ENCODE results near the gene ZBTB5.

ZBTB5 gene

GRCh38 chr9:37453827-37454226, 11.4 kb downstream of the ZBTB5 start:
- in situ Hi-C loops (cut with MboI; ENCODE audit: low sequenced_read_pairs): no loop called here

GRCh38 chr9:37452611-37453010, 12.6 kb downstream of the ZBTB5 start:
- in situ Hi-C loops (cut with MboI; ENCODE audit: low sequenced_read_pairs): no loop called here

GRCh38 chr9:37451628-37452027, 13.6 kb downstream of the ZBTB5 start:
- in situ Hi-C loops (cut with MboI; ENCODE audit: low sequenced_read_pairs): no loop called here

- in situ Hi-C loops (cut with MboI; ENCODE audit: low sequenced_read_pairs): no loop called here
These were observed 15.2 kb downstream of the ZBTB5 start for GRCh38 chr9:37449862-37450632.

GRCh38 chr9:37447111-37447510, 18.1 kb downstream of the ZBTB5 start:
- in situ Hi-C loops (cut with MboI; ENCODE audit: low sequenced_read_pairs): no loop called here

GRCh38 chr9:37446401-37446800, 18.8 kb downstream of the ZBTB5 start:
- in situ Hi-C loops (cut with MboI; ENCODE audit: low sequenced_read_pairs): no loop called here

GRCh38 chr9:37445832-37446231, 19.4 kb downstream of the ZBTB5 start:
- in situ Hi-C loops (cut with MboI; ENCODE audit: low sequenced_read_pairs): no loop called here

GRCh38 chr9:37444890-37445289, 20.4 kb downstream of the ZBTB5 start:
- in situ Hi-C loops (cut with MboI; ENCODE audit: low sequenced_read_pairs): no loop called here

GRCh38 chr9:37443566-37443965, 21.7 kb downstream of the ZBTB5 start:
- in situ Hi-C loops (cut with MboI; ENCODE audit: low sequenced_read_pairs): no loop called here

GRCh38 chr9:37442556-37442955, 22.7 kb downstream of the ZBTB5 start:
- in situ Hi-C loops (cut with MboI; ENCODE audit: low sequenced_read_pairs): no loop called here

GRCh38 chr9:37441776-37442370, 23.4 kb downstream of the ZBTB5 start:
- in situ Hi-C loops (cut with MboI; ENCODE audit: low sequenced_read_pairs): no loop called here

GRCh38 chr9:37438359-37438758, 26.9 kb downstream of the ZBTB5 start:
- in situ Hi-C loops (cut with MboI; ENCODE audit: low sequenced_read_pairs): no loop called here

GRCh38 chr9:37437621-37438020, 27.6 kb downstream of the ZBTB5 start:
- in situ Hi-C loops (cut with MboI; ENCODE audit: low sequenced_read_pairs): no loop called here

GRCh38 chr9:37437010-37437409, 28.2 kb downstream of the ZBTB5 start:
- in situ Hi-C loops (cut with MboI; ENCODE audit: low sequenced_read_pairs): no loop called here

- in situ Hi-C loops (cut with MboI; ENCODE audit: low sequenced_read_pairs): no loop called here
These were observed 28.7 kb downstream of the ZBTB5 start for GRCh38 chr9:37436540-37436939.

GRCh38 chr9:37433867-37434371, 31.3 kb downstream of the ZBTB5 start:
- in situ Hi-C loops (cut with MboI; ENCODE audit: low sequenced_read_pairs): no loop called here

GRCh38 chr9:37432020-37432419, 33.2 kb downstream of the ZBTB5 start:
- in situ Hi-C loops (cut with MboI; ENCODE audit: low sequenced_read_pairs): no loop called here

- in situ Hi-C loops (cut with MboI; ENCODE audit: low sequenced_read_pairs): no loop called here
These were observed 34.2 kb downstream of the ZBTB5 start for GRCh38 chr9:37430841-37431597.

GRCh38 chr9:37429441-37430285, 35.6 kb downstream of the ZBTB5 start:
- in situ Hi-C loops (cut with MboI; ENCODE audit: low sequenced_read_pairs): no loop called here

GRCh38 chr9:37428345-37428744, 36.9 kb downstream of the ZBTB5 start:
- in situ Hi-C loops (cut with MboI; ENCODE audit: low sequenced_read_pairs): no loop called here

- in situ Hi-C loops (cut with MboI; ENCODE audit: low sequenced_read_pairs): no loop called here
These were observed 38.4 kb downstream of the ZBTB5 start for GRCh38 chr9:37426846-37427245.

Measured in HL-60/S4 treated with retinoic acid at 250 ng/mL for 4 days and 3 days (cell line).